Activated CD8-positive, alpha-beta T cell treated with anti-CD3 and anti-CD28 coated beads for 36 hours (primary cell): ENCODE results near the gene CEMIP. TPM values are rescaled to one million over a fixed set of nuclear protein-coding genes. Genes with fewer than 3 reads are reported as not detected.

Experiments used
- ATAC-seq: fragments of 200-7000 bp; cut with Tn5 transposase; one replicate; pipeline ENCODE4 v1.10.0; 2021; ENCODE audit warnings: mild to moderate bottlenecking, moderate library complexity
- CTCF ChIA-PET: fragments of 350-600 bp; sonication (Branson Sonifier 250); formaldehyde crosslinking; loops from one replicate; lab custom pipeline; 2021; ENCODE audit warnings: antibody characterized with exemption; lab: Charles Lee
- POLR2A ChIA-PET: fragments of 350-600 bp; sonication (Branson Sonifier 250); formaldehyde crosslinking; loops from one replicate; lab custom pipeline; 2021; ENCODE audit warnings: antibody characterized with exemption; lab: Charles Lee
- DNase-seq: peaks from one replicate; pipeline ENCODE4 v3.0.0-alpha.2; 2020
- H3K27ac Mint-ChIP-seq: one replicate; pipeline ENCODE4 v1.8.0; 2021; ENCODE audit warnings: mild to moderate bottlenecking, mixed read lengths
- H3K27me3 Mint-ChIP-seq: one replicate; pipeline ENCODE4 v1.8.0; 2021; ENCODE audit warnings: mixed read lengths
- H3K36me3 Mint-ChIP-seq: one replicate; pipeline ENCODE4 v1.8.0; 2021; ENCODE audit warnings: low read depth, mixed read lengths
- H3K4me1 Mint-ChIP-seq: one replicate; pipeline ENCODE4 v1.8.0; 2021; ENCODE audit warnings: low read depth, mixed read lengths
- H3K4me3 Mint-ChIP-seq: one replicate; pipeline ENCODE4 v1.8.0; 2021; ENCODE audit warnings: mild to moderate bottlenecking, moderate library complexity, mixed read lengths
- H3K9me3 Mint-ChIP-seq: one replicate; pipeline ENCODE4 v1.8.0; 2021; ENCODE audit warnings: mixed read lengths
- intact Hi-C: fragments of 100-400 bp; cut with micrococcal nuclease; formaldehyde crosslinking; loops from one replicate; pipeline ENCODE4 v1.10.0; 2022
- total RNA-seq, 2 experiments: library from RNA; stranded (reverse); gene quantifications; one replicate each; pipeline ENCODE4 v1.2.3, GENCODE V29; 2021
- TF ChIP-seq, protein P1 (sequence below): fragments of 200-600 bp; IDR thresholded peaks from one replicate; pipeline ENCODE4 v1.8.0; 2022; ENCODE audit warnings: antibody characterized with exemption, mild to moderate bottlenecking

Gene CEMIP
- total RNA-seq, 2 experiments from 2014 or later, result not detected

DNA sequence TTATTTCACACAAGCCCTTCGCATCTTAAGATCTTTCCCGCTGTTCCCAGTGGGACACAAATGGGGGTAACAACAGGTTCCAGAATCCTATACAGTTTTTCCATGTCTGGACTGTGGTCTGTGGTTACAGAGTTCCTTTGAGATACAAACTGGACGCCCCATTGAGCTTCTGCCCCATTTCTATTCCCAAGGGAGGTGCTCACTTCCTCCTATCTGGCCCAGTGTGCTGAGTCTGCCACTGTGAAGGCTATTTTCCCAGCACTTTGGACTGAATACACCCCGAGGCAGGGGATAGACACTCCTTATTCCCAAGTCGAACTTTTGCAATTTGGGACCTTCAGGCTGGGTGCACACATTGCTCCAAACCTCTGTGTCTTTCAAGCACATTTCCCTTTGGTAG, 166.4 kb downstream of the CEMIP start:
- DNase-seq (no peak), ATAC-seq (no peak)
- CTCF ChIA-PET, result interaction anchor here (1.4 kb wide), 1 partner anchor 25 kb away, joined by 3 read pairs; no protein-coding TSS in a partner anchor
- POLR2A ChIA-PET, result no interaction called here
- intact Hi-C loops, result no loop called here
- Mint-ChIP-seq H3K27me3 (no peaks in the 10 kb centered on the region), H3K9me3 (no peaks in the 10 kb centered on the region), H3K27ac (no peak overlapping the region), H3K4me1 (no peaks in the 10 kb centered on the region), H3K4me3 (no peak overlapping the region), H3K36me3 (peaks cover 16% of the 10 kb centered on the region)
- TF ChIP-seq, protein P1, sequence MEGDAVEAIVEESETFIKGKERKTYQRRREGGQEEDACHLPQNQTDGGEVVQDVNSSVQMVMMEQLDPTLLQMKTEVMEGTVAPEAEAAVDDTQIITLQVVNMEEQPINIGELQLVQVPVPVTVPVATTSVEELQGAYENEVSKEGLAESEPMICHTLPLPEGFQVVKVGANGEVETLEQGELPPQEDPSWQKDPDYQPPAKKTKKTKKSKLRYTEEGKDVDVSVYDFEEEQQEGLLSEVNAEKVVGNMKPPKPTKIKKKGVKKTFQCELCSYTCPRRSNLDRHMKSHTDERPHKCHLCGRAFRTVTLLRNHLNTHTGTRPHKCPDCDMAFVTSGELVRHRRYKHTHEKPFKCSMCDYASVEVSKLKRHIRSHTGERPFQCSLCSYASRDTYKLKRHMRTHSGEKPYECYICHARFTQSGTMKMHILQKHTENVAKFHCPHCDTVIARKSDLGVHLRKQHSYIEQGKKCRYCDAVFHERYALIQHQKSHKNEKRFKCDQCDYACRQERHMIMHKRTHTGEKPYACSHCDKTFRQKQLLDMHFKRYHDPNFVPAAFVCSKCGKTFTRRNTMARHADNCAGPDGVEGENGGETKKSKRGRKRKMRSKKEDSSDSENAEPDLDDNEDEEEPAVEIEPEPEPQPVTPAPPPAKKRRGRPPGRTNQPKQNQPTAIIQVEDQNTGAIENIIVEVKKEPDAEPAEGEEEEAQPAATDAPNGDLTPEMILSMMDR, result no peak

DNA sequence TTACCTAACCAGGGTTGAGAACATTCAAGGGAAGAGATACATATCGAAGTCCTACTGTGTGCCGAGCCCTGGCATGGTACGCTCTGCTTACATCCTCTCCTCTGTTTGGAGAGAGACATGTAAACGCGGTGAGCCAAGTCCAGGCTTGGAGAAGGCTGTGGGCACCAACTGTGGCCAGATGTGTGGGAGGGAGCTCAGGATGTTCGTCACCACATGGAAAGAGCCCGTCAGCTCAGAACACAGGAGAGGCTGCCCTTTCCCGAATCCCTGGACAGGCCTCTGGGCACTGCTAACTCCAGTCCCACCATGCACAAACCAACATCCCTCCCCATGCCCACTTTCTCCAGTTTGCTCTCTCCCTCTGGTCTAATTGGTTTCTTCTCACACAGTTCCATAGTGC, 167.4 kb downstream of the CEMIP start:
- ATAC-seq (no peak), DNase-seq (no peak)
- no peak overlapping the region for H3K27ac Mint-ChIP-seq
- intact Hi-C loops, result no loop called here
- no peaks in the 10 kb centered on the region for H3K27me3 Mint-ChIP-seq
- ChIA-PET CTCF (interaction anchor here (1.4 kb wide), 1 partner anchor 24 kb away, joined by 3 read pairs; no protein-coding TSS in a partner anchor), POLR2A (interaction anchor here (0.7 kb wide), 1 partner anchor 439 kb away, joined by 3 read pairs; no protein-coding TSS in a partner anchor)
- H3K9me3 Mint-ChIP-seq, result no peaks in the 10 kb centered on the region
- TF ChIP-seq, protein P1, result no peak
- H3K4me1 Mint-ChIP-seq, result no peaks in the 10 kb centered on the region
- no peak overlapping the region for H3K4me3 Mint-ChIP-seq
- H3K36me3 Mint-ChIP-seq, result peaks cover 14% of the 10 kb centered on the region

DNA sequence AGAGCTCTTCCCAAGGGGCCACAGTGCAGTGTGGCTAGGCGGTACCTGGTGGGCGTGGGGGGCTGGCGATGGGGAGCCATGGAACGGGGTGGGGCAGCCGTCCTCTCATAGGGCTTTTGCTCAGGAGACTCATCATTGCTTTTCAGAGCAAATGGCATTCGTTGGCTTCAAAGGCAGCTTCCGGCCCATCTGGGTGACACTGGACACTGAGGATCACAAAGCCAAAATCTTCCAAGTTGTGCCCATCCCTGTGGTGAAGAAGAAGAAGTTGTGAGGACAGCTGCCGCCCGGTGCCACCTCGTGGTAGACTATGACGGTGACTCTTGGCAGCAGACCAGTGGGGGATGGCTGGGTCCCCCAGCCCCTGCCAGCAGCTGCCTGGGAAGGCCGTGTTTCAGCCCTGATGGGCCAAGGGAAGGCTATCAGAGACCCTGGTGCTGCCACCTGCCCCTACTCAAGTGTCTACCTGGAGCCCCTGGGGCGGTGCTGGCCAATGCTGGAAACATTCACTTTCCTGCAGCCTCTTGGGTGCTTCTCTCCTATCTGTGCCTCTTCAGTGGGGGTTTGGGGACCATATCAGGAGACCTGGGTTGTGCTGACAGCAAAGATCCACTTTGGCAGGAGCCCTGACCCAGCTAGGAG, 169.6 kb downstream of the CEMIP start:
- POLR2A ChIA-PET, result no interaction called here
- CTCF ChIA-PET, result no interaction called here
- H3K4me1 Mint-ChIP-seq, result no peaks in the 10 kb centered on the region
- H3K27me3 Mint-ChIP-seq, result no peaks in the 10 kb centered on the region
- ATAC-seq (no peak), DNase-seq (no peak)
- TF ChIP-seq, protein P1, result no peak
- H3K36me3 Mint-ChIP-seq, result peaks cover 19% of the 10 kb centered on the region
- no peak overlapping the region for H3K27ac Mint-ChIP-seq
- H3K9me3 Mint-ChIP-seq, result no peaks in the 10 kb centered on the region
- intact Hi-C loops, result no loop called here
- no peak overlapping the region for H3K4me3 Mint-ChIP-seq

DNA sequence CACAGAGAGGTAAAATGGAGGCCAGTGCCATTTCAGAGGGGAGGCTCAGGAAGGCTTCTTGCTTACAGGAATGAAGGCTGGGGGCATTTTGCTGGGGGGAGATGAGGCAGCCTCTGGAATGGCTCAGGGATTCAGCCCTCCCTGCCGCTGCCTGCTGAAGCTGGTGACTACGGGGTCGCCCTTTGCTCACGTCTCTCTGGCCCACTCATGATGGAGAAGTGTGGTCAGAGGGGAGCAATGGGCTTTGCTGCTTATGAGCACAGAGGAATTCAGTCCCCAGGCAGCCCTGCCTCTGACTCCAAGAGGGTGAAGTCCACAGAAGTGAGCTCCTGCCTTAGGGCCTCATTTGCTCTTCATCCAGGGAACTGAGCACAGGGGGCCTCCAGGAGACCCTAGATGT, 170.6 kb downstream of the CEMIP start:
- Mint-ChIP-seq H3K27me3 (no peaks in the 10 kb centered on the region), H3K4me1 (no peaks in the 10 kb centered on the region), H3K36me3 (peaks cover 17% of the 10 kb centered on the region), H3K4me3 (no peak overlapping the region), H3K27ac (no peak overlapping the region), H3K9me3 (no peaks in the 10 kb centered on the region)
- ATAC-seq (no peak), DNase-seq (no peak)
- TF ChIP-seq, protein P1, result no peak
- intact Hi-C loops, result no loop called here
- CTCF ChIA-PET, result interaction anchor here (0.8 kb wide), 1 partner anchor 170 kb away, joined by 4 read pairs; the partner anchor contains the start of gene CEMIP
- POLR2A ChIA-PET, result no interaction called here

DNA sequence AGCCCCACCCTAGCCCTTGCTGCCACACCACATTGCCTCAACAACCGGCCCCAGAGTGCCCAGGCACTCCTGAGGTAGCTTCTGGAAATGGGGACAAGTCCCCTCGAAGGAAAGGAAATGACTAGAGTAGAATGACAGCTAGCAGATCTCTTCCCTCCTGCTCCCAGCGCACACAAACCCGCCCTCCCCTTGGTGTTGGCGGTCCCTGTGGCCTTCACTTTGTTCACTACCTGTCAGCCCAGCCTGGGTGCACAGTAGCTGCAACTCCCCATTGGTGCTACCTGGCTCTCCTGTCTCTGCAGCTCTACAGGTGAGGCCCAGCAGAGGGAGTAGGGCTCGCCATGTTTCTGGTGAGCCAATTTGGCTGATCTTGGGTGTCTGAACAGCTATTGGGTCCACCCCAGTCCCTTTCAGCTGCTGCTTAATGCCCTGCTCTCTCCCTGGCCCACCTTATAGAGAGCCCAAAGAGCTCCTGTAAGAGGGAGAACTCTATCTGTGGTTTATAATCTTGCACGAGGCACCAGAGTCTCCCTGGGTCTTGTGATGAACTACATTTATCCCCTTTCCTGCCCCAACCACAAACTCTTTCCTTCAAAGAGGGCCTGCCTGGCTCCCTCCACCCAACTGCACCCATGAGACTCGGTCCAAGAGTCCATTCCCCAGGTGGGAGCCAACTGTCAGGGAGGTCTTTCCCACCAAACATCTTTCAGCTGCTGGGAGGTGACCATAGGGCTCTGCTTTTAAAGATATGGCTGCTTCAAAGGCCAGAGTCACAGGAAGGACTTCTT, 171.3 kb downstream of the CEMIP start:
- CTCF ChIA-PET, result interaction anchor here (0.8 kb wide), 1 partner anchor 171 kb away, joined by 4 read pairs; the partner anchor contains the start of gene CEMIP
- no peaks in the 10 kb centered on the region for H3K9me3 Mint-ChIP-seq

More for the DNA sequence above, 171.3 kb downstream of the CEMIP start:
- no peaks in the 10 kb centered on the region for H3K27me3 Mint-ChIP-seq
- POLR2A ChIA-PET, result no interaction called here
- TF ChIP-seq, protein P1, result no peak
- peaks cover 17% of the 10 kb centered on the region for H3K36me3 Mint-ChIP-seq
- H3K27ac Mint-ChIP-seq, result no peak overlapping the region
- ATAC-seq (no peak), DNase-seq (no peak)
- peaks cover 2% of the 10 kb centered on the region for H3K4me1 Mint-ChIP-seq
- intact Hi-C loops, result no loop called here
- H3K4me3 Mint-ChIP-seq, result no peak overlapping the region
